PC-9 (cell line): ENCODE results near the gene R3HDM2. TPM values are rescaled to one million over a fixed set of nuclear protein-coding genes. Genes with fewer than 3 reads are reported as not detected.

Source experiments
- BruUV-seq: library from RNA; stranded (reverse); fragments of 400-500 nt; replicated peaks from 2 replicates; lab custom pipeline; 2021; lab: Mats Ljungman, UMichigan
- CTCF ChIA-PET: fragments of 300-600 bp; sonication (Branson Sonifier 250); formaldehyde crosslinking; loops from one replicate; lab custom pipeline; 2022; ENCODE audit warnings: antibody characterized with exemption; lab: Charles Lee
- POLR2A ChIA-PET: fragments of 300-600 bp; sonication (Branson Sonifier 250); formaldehyde crosslinking; loops from one replicate; lab custom pipeline; 2022; ENCODE audit warnings: antibody characterized with exemption; ENCODE audit not compliant: unreplicated experiment; lab: Charles Lee
- DNase-seq, 2 experiments: peaks; one replicate each; pipeline versions ENCODE4 v3.0.0 to v3.0.0-alpha.2; 2015 to 2022; ENCODE audit warnings: mixed read lengths in 1 of 2
- H2AFZ ChIP-seq: fragments of 200-600 bp; sonication (generic); 2 replicates; pipeline ENCODE4 v1.8.1; 2017; ENCODE audit warnings: antibody characterized with exemption
- H3F3A ChIP-seq: fragments of 200-600 bp; sonication (generic); 2 replicates; pipeline ENCODE4 v1.8.1; 2017; ENCODE audit warnings: antibody characterized with exemption, mild to moderate bottlenecking, low read depth; ENCODE audit not compliant: insufficient read depth
- H3K27ac ChIP-seq: fragments of 200-600 bp; sonication (generic); 2 replicates; pipeline ENCODE4 v1.6.1; 2016; ENCODE audit warnings: mixed run types
- H3K27me3 ChIP-seq: fragments of 200-600 bp; sonication (generic); 2 replicates; pipeline ENCODE4 v1.6.1; 2016; ENCODE audit warnings: low read depth, mixed run types; ENCODE audit not compliant: insufficient read depth
- H3K36me3 ChIP-seq: fragments of 200-600 bp; sonication (generic); 2 replicates; pipeline ENCODE4 v1.6.1; 2016; ENCODE audit warnings: low read depth, mixed run types
- H3K4me1 ChIP-seq: fragments of 200-600 bp; sonication (generic); replicated peaks from 2 replicates; pipeline ENCODE4 v1.6.1; 2016; ENCODE audit warnings: mixed run types; ENCODE audit not compliant: insufficient read depth
- H3K4me2 ChIP-seq: fragments of 200-600 bp; sonication (generic); 2 replicates; pipeline ENCODE4 v1.6.1; 2017; ENCODE audit warnings: mixed run types
- H3K4me3 ChIP-seq: fragments of 200-600 bp; sonication (generic); 2 replicates; pipeline ENCODE4 v1.6.1; 2016; ENCODE audit warnings: mixed run types
- H3K79me2 ChIP-seq: fragments of 200-600 bp; sonication (generic); 2 replicates; pipeline ENCODE4 v1.6.1; 2017; ENCODE audit warnings: low read depth, mixed run types
- H3K9me2 ChIP-seq: fragments of 200-600 bp; sonication (generic); 2 replicates; pipeline ENCODE4 v1.8.1; 2017; ENCODE audit warnings: mild to moderate bottlenecking; ENCODE audit not compliant: insufficient read depth
- H3K9me3 ChIP-seq: fragments of 200-600 bp; sonication (generic); 2 replicates; pipeline ENCODE4 v1.8.1; 2016; ENCODE audit warnings: low read depth; ENCODE audit not compliant: insufficient read depth
- H4K20me1 ChIP-seq: fragments of 200-600 bp; sonication (generic); 2 replicates; pipeline ENCODE4 v1.8.1; 2017; ENCODE audit not compliant: insufficient read depth
- CTCF ChIP-seq: fragments of 200-600 bp; sonication (generic); conservative IDR thresholded peaks from 2 replicates; pipeline ENCODE4 v1.6.1; 2017; ENCODE audit warnings: mixed run types, antibody characterized with exemption, mild to moderate bottlenecking, moderate library complexity
- EZH2 ChIP-seq: fragments of 200-600 bp; sonication (generic); IDR thresholded peaks from 2 replicates; pipeline ENCODE4 v1.8.0; 2017; ENCODE audit warnings: antibody characterized with exemption, low read depth
- intact Hi-C: fragments of 100-400 bp; cut with micrococcal nuclease; formaldehyde crosslinking; loops from one replicate; pipeline ENCODE4 v1.10.0; 2022; ENCODE audit not compliant: unreplicated experiment
- total RNA-seq: library from RNA; stranded (reverse); gene quantifications from 2 replicates; pipeline ENCODE4 v1.2.3, GENCODE V29; 2021

R3HDM2 gene
- total RNA-seq, 1 experiment from 2014 or later: 65.1 TPM

GRCh38 chr12:57215065-57215464, 215.8 kb downstream of the R3HDM2 start:
- H3F3A ChIP-seq: peaks cover 20% of the 10 kb centered on the region
- H3K79me2 ChIP-seq: no peaks in the 10 kb centered on the region
- TF ChIP-seq CTCF (no peak), EZH2 (no peak)
- H3K4me3 ChIP-seq: no peak overlapping the region
- H3K9me2 ChIP-seq: no peaks in the 10 kb centered on the region
- H2AFZ ChIP-seq: no peak overlapping the region
- peak overlapping the region; percentile 78; the same call in 1 of the 2 replicates for H3K4me2 ChIP-seq
- DNase-seq: no peak
- no peaks in the 10 kb centered on the region for H3K9me3 ChIP-seq
- peaks cover 28% of the 10 kb centered on the region for H3K4me1 ChIP-seq
- no TSS peak for BruUV-seq
- no peaks in the 10 kb centered on the region for H3K27me3 ChIP-seq
- POLR2A ChIA-PET: no interaction called here
- CTCF ChIA-PET: interaction anchor here (2.0 kb wide), 1 partner anchor 24 kb away, joined by 17 read pairs; no protein-coding TSS in a partner anchor
- H3K36me3 ChIP-seq: no peaks in the 10 kb centered on the region
- intact Hi-C loops: no loop called here
- no peak overlapping the region for H3K27ac ChIP-seq
- H4K20me1 ChIP-seq: peaks cover 6% of the 10 kb centered on the region; the same call in 1 of the 2 replicates

- Histone ChIP-seq H3K36me3 (no peaks in the 10 kb centered on the region), H2AFZ (no peak overlapping the region), H3F3A (peaks cover 20% of the 10 kb centered on the region), H3K9me2 (no peaks in the 10 kb centered on the region), H4K20me1 (peaks cover 6% of the 10 kb centered on the region; the same call in 1 of the 2 replicates), H3K4me3 (peak overlapping the region; percentile 36; the same call in 1 of the 2 replicates), H3K27me3 (no peaks in the 10 kb centered on the region), H3K4me2 (peak overlapping the region; percentile 78), H3K9me3 (no peaks in the 10 kb centered on the region), H3K27ac (peak overlapping the region; percentile 60), H3K79me2 (no peaks in the 10 kb centered on the region), H3K4me1 (peaks cover 28% of the 10 kb centered on the region)
- BruUV-seq: no TSS peak
- peak in 1 of 2 experiments; percentile 55 for DNase-seq
- ChIA-PET POLR2A (interaction anchor here (0.6 to 1.1 kb wide), 4 partner anchors 61 to 326 kb away, joined by 3 to 20 read pairs (median 11); partner anchors contain the start of gene LRP1), CTCF (interaction anchor here (0.6 to 2.0 kb wide), 11 partner anchors 13 to 727 kb away, joined by 3 to 30 read pairs (median 6); partner anchors contain the start of gene SHMT2)
- TF ChIP-seq EZH2 (no peak), CTCF (peak; percentile 72)
- intact Hi-C loops: no loop called here
Observed at GRCh38 chr12:57214398-57214781, 216.5 kb downstream of the R3HDM2 start.

- ChIA-PET CTCF (interaction anchor here (0.6 to 2.0 kb wide), 13 partner anchors 14 to 1109 kb away, joined by 3 to 30 read pairs (median 6); partner anchors contain the start of genes SHMT2 and STAT6), POLR2A (interaction anchor here (0.6 to 1.1 kb wide), 8 partner anchors 16 to 327 kb away, joined by 3 to 33 read pairs (median 11); partner anchors contain the start of gene LRP1)
- H3K4me3 ChIP-seq: peak overlapping the region; percentile 36; the same call in 1 of the 2 replicates
- TF ChIP-seq EZH2 (no peak), CTCF (no peak)
- H4K20me1 ChIP-seq: peaks cover 6% of the 10 kb centered on the region; the same call in 1 of the 2 replicates
- peaks cover 23% of the 10 kb centered on the region for H3K4me1 ChIP-seq
- H2AFZ ChIP-seq: no peak overlapping the region
- H3K9me2 ChIP-seq: no peaks in the 10 kb centered on the region
- H3K9me3 ChIP-seq: no peaks in the 10 kb centered on the region
- BruUV-seq: no TSS peak
- peak overlapping the region; percentile 78 for H3K4me2 ChIP-seq
- peak; percentile 58 to 81 for DNase-seq
- H3K27ac ChIP-seq: peak overlapping the region; percentile 60
- no peaks in the 10 kb centered on the region for H3K27me3 ChIP-seq
- no peaks in the 10 kb centered on the region for H3K79me2 ChIP-seq
- H3K36me3 ChIP-seq: no peaks in the 10 kb centered on the region
- intact Hi-C loops: loop anchor here (1.0 to 2.0 kb wide), 3 partner anchors 25 to 239 kb away; no protein-coding TSS in a partner anchor
- peaks cover 20% of the 10 kb centered on the region for H3F3A ChIP-seq
Observed at GRCh38 chr12:57213763-57214397, 217.0 kb downstream of the R3HDM2 start.
